Anterior cingulate cortex (tissue), 58 donors: ENCODE data around the gene UTP14C.
"Not testable (repeated sequence)": the region's sequence is repeated elsewhere in the genome, so short reads cannot be mapped to it uniquely, and the experiment has no call there.

ENCODE experiments used
- DNase-seq, 58 donors: peaks; one replicate each; lab custom pipeline; 2025; lab: John Stamatoyannopoulos, UW

Gene UTP14C, protein sequence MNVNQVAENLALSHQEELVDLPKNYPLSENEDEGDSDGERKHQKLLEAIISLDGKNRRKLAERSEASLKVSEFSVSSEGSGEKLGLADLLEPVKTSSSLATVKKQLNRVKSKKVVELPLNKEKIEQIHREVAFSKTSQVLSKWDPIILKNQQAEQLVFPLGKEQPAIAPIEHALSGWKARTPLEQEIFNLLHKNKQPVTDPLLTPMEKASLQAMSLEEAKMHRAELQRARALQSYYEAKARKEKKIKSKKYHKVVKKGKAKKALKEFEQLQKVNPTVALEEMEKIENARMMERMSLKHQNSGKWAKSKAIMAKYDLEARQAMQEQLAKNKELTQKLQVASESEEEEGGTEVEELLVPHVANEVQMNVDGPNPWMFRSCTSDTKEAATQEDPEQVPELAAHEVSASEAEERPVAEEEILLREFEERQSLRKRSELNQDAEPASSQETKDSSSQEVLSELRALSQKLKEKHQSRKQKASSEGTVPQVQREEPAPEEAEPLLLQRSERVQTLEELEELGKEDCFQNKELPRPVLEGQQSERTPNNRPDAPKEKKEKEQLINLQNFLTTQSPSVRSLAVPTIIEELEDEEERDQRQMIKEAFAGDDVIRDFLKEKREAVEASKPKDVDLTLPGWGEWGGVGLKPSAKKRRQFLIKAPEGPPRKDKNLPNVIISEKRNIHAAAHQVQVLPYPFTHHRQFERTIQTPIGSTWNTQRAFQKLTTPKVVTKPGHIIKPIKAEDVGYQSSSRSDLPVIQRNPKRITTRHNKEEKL

GRCh38 chr13:52024481-52024880 lies at the start of gene UTP14C:
Gene UTP14C (plus strand): TSS chr13:52024691. CDS start chr13:52028805, 4,114 bp downstream.
- no peak for DNase-seq

- DNase-seq = no peak
These were observed 48.1 kb upstream of the UTP14C start for GRCh38 chr13:51976423-51976822.

GRCh38 chr13:51976890-51977289 lies 47.6 kb upstream of the UTP14C start:
- no peak for DNase-seq

- no peak for DNase-seq
These were observed 46.9 kb upstream of the UTP14C start for GRCh38 chr13:51977625-51978024.

DNA sequence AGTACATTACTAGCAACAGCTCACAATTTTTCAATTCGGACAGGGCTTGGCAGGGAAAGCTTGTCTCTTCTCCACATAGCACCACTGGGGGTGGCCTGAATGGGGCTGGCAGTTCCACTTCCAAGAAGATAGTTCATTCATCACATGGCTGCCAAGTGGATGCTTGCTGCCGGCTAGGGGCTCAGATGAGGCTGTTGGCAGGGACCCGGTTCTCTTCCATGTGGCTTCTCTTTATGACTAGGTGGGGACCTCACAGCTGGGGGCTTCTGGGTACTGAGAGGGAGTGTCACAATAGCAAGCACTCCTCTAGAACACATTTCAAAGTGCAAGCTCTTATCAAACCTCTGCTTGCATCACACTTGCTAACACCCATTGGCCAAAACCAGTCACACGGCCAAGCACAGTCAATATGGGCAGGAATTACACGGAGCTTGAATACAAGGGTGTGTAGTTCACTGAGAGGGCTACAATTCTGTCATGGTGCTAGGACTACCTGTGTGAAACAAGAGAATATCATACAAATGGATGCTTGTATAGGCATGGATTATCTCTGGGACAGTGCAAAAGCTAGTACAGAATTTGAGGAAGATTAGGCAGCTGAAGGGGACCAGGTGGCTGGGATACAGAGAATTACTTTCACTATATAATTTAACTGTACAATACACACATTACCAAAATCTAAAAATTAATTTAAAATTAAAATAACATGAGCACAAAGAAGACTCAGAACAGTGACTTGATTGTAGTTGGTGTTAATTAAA lies 45.5 kb upstream of the UTP14C start:
- DNase-seq = no peak

- no peak for DNase-seq
These were observed 43.6 kb upstream of the UTP14C start for GRCh38 chr13:51980908-51981307.

GRCh38 chr13:51981355-51981754 lies 43.1 kb upstream of the UTP14C start:
- no peak for DNase-seq

- DNase-seq = not testable (repeated sequence)
These were observed 41.2 kb upstream of the UTP14C start for GRCh38 chr13:51983292-51983691.

GRCh38 chr13:51984904-51985303 lies 39.6 kb upstream of the UTP14C start:
- DNase-seq = not testable (repeated sequence)

GRCh38 chr13:51988988-51989618 lies 35.4 kb upstream of the UTP14C start:
- no peak for DNase-seq

DNA sequence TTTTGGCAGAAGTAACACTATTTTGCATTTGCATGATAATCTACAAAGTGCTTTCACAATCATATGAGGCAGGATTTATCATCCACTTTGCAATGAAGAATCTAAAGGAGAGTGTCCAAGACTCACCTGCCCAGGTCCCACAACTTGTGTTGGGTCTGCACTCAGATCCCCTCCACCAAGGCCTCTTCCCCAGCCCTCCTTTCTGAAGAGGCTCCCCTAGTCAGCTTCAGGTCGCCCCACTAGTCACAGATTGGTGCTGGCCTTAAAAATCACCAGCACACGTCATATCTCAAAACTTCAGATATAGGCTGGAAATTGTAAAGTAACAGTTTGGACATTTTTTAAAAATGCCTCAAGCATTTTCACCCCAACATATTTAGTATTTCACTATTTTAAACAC lies 30.8 kb upstream of the UTP14C start:
- DNase-seq = no peak

- peak in 28 of 58 donors; percentile 8 to 70 (median 34) for DNase-seq
These were observed 28.6 kb upstream of the UTP14C start for GRCh38 chr13:51995677-51996551.

GRCh38 chr13:51996641-51997040 lies 27.9 kb upstream of the UTP14C start:
- DNase-seq = no peak

- no peak for DNase-seq
These were observed 27.3 kb upstream of the UTP14C start for GRCh38 chr13:51997186-51997585.

DNA sequence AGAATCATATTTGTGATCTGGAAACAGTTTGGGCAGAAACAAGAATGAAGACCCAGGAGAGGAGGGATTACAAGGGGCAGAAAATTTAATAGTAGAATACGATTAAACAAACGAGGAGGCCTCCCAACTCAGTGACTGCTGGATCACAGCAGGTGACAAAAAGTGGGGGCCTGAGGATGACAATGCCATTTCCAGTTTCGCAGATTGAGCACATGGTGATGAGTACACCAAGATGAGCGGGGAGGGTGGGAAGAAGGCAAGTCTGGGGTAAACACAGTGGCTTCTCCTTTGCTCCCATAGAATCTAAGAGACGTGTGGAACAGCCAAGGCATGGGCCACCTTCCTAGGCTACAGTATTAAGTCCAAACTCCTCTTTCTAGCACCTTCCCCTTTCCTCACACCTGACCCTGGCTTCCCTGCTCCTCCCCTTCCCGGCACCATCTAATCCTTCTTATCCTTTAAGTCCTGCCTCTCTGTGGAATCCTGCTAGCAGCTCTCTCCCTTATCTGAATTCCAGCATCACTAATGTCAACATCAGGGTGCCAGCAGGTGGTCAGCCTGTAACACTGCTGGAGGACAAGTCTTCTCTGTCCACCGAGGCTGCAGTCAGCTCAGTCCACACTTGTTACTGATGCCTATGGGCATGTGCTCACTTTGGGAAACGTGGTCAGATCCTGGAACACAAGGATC lies 26.7 kb upstream of the UTP14C start:
- no peak for DNase-seq

GRCh38 chr13:51998723-51999509 lies 25.6 kb upstream of the UTP14C start:
- no peak for DNase-seq

- peak in 43 of 58 donors; percentile 3 to 68 (median 28) for DNase-seq
These were observed 25.0 kb upstream of the UTP14C start for GRCh38 chr13:51999510-51999911.

DNA sequence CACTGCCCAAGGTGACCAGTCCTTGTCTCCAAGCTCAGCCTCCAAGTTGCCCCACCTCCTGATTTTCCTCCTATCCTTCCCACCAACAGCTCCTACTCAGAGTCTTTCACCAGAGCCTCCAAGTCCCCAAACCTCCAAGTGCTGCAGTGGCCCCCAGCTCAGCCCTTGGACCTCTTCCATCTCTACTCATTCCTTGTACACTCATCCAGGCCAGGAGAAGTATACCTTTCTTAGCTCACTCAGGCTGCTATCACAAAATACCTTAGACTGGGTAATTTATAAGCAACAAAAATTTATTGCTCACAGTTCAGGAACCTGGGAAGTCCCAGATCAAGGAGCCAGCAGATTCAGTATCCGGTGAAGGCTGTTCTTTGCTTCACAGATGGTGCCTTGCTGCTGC lies 24.6 kb upstream of the UTP14C start:
- peak in 1 of 58 donors; percentile 45 for DNase-seq
